Measurements from ENCODE around the gene CNTFR. TPM values are rescaled to one million over a fixed set of nuclear protein-coding genes. Genes with fewer than 3 reads are reported as not detected.

The CNTFR gene
- total RNA-seq, 4 donors from 2014 or later: 41.9 to 81.5 (median 60.4) TPM

GRCh38 chr9:34506623-34507022, 82.9 kb downstream of the CNTFR start:
- no peak for ATAC-seq (ENCODE audit: low FRiP score)
- TF ChIP-seq, protein P1, sequence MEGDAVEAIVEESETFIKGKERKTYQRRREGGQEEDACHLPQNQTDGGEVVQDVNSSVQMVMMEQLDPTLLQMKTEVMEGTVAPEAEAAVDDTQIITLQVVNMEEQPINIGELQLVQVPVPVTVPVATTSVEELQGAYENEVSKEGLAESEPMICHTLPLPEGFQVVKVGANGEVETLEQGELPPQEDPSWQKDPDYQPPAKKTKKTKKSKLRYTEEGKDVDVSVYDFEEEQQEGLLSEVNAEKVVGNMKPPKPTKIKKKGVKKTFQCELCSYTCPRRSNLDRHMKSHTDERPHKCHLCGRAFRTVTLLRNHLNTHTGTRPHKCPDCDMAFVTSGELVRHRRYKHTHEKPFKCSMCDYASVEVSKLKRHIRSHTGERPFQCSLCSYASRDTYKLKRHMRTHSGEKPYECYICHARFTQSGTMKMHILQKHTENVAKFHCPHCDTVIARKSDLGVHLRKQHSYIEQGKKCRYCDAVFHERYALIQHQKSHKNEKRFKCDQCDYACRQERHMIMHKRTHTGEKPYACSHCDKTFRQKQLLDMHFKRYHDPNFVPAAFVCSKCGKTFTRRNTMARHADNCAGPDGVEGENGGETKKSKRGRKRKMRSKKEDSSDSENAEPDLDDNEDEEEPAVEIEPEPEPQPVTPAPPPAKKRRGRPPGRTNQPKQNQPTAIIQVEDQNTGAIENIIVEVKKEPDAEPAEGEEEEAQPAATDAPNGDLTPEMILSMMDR (IDR thresholded peaks at IDR 0.05): no peak
- no peak for DNase-seq (ENCODE audit: low spot score)

DNA sequence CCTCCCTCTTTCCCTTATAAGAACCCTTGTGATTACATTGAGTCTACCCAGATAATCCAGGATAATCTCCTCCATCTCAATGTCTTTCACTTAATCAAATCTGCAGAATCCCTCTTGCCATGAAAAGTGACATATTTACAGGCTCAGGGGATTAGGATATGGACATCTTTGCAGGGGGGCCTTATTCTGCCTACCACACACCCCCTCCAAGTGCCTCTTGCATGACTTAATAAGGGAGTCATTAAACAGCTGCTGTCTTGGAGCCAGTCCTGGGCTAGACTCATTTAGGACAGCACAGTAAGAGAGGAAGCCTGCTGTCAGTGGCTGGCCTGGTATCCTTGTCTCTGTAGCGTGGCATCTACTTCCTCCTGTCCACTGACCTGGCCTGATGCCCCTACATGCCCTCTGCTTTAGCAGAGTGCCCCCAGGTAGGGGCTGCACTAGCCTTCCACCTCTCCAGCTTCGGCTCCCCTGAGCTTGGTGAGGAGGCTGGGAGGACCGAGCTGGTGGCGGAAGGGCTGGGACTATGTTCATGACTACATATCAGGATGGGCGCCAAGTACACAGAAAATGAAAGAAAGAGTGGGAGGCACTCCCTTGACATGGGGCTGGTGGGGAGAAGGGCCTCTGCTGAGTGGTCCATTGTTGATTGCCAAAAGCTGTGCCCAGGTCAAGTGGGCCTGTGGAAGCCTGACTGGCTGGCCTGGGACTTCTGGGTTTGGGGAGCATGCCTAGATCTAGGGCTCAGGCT, 84.0 kb downstream of the CNTFR start:
- no peak for DNase-seq (ENCODE audit: low spot score)
- no peak for ATAC-seq (ENCODE audit: low FRiP score)
- TF ChIP-seq, protein P1 (IDR thresholded peaks at IDR 0.05): no peak

- TF ChIP-seq, protein P1 (IDR thresholded peaks at IDR 0.05): no peak
- DNase-seq (ENCODE audit: low spot score): no peak
- no peak for ATAC-seq (ENCODE audit: low FRiP score)
These were observed 86.1 kb downstream of the CNTFR start for GRCh38 chr9:34503406-34503805.

DNA sequence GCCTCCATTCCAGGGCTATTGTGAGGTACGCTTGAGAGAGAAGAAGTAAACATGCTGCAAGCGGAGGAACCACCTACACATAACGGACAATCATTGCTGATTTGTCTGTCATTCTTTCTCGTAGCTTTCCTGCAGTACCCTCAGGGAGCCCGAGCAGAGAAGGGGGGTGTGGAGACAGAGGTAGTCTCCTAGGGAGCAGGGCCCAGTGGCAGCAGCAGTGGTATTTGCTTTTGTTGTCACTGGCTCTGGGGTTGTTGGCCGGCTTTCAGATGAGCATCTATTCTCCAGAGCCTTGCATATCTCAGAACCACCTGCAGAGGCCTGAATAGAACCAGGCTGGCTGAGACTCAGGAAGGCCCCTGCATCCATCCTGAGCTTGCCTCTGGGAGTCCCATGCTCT, 86.6 kb downstream of the CNTFR start:
- TF ChIP-seq, protein P1 (IDR thresholded peaks at IDR 0.05): no peak
- no peak for DNase-seq (ENCODE audit: low spot score)
- ATAC-seq (ENCODE audit: low FRiP score): no peak

DNA sequence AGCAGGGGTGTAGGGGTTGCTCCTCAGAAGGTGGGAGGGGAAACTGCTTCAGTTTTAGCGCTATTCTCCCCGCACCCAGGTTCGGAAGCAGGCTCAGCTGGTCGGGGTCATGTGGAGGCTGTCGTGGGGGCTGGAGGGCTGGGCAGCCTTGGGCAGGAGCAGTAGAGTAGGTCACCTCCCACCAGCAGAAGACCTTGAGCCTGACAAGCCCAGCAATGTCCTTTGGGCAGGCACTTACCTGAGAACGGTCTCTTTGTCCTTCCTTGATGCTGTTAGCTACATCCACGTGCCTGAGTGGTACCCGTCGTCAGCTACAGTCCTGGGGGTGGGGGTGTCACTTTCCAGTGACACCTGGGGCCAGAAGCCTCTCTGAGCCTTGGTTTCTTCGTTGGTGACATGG, 87.1 kb downstream of the CNTFR start:
- ATAC-seq (ENCODE audit: low FRiP score) (no peak), DNase-seq (ENCODE audit: low spot score) (no peak)

DNA sequence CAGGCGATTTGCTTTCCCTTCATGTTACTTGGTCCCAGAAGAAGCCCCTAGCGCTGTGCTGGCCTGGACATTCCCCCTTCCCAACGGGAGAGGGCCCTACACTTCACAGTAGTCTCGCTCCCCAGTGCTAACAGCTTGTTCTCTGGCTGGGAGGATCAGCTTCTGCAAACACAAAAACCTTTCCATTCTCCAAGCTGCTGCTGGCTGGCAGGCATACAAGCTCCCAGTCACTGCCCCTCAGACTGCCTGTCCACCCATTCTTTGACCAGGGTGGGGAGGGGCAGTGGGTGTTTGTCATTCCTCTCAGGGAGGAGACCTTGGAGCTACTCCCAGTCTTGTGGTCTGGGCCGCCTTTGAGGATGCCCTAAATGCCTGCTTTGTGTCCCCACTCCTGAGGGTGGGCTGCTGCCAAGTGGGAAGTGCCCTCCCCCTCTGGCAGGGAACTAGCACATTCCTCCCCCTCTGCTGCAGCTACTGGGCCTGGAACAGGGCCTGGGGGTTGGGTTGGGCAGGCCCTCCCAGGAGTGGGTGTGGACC, 87.6 kb downstream of the CNTFR start:
- TF ChIP-seq, protein P1 (IDR thresholded peaks at IDR 0.05): no peak
- ATAC-seq (ENCODE audit: low FRiP score): no peak
- no peak for DNase-seq (ENCODE audit: low spot score)

More for the DNA sequence above, 87.1 kb downstream of the CNTFR start:
- TF ChIP-seq, protein P1 (IDR thresholded peaks at IDR 0.05): no peak

Other genes starting within 250 kb of the CNTFR start
- gene MYORG, start 212.8 kb downstream of the CNTFR start, total RNA-seq: 10 to 100 TPM in 2 of 4 donors, 1 to 10 TPM in 2; 7.6 to 18.8 (median 10.7) TPM
- gene FAM219A, start 131.2 kb downstream of the CNTFR start, total RNA-seq: 10 to 100 TPM in 3 of 4 donors, 1 to 10 TPM in 1; 6.7 to 16.4 (median 13.6) TPM
- not detected for gene DNAI1, start 130.9 kb downstream of the CNTFR start, total RNA-seq
- gene ENHO, start 66.7 kb downstream of the CNTFR start, total RNA-seq: not detected
- 10 to 100 TPM; 13.3 to 28.1 (median 23.1) TPM for gene RPP25L, start 22.4 kb upstream of the CNTFR start, total RNA-seq
- gene DCTN3, start 30.8 kb upstream of the CNTFR start, total RNA-seq: 10 to 100 TPM; 46.5 to 93.8 (median 75.0) TPM
- gene ARID3C, start 39.3 kb upstream of the CNTFR start, total RNA-seq: not detected
- gene SIGMAR1, start 48.1 kb upstream of the CNTFR start, total RNA-seq: 10 to 100 TPM; 72.9 to 88.6 (median 73.2) TPM
- 10 to 100 TPM; 17.2 to 53.3 (median 32.7) TPM for gene GALT, start 57.0 kb upstream of the CNTFR start, total RNA-seq
- gene IL11RA, start 62.5 kb upstream of the CNTFR start, total RNA-seq: 10 to 100 TPM; 13.3 to 49.3 (median 23.1) TPM
- gene CCL27, start 72.9 kb upstream of the CNTFR start, total RNA-seq: not detected
- not detected for gene CCL19, start 101.6 kb upstream of the CNTFR start, total RNA-seq
- 10 to 100 TPM; 30.0 to 59.2 (median 57.5) TPM for gene CCL21, start 120.4 kb upstream of the CNTFR start, total RNA-seq